NT2/D1 (cell line): Measurements from ENCODE around the gene TMEM163.

ENCODE experiments used
- YY1 ChIP-seq: IDR thresholded peaks from 2 replicates; pipeline ENCODE4 v1.6.1; 2011; ENCODE audit not compliant: insufficient read length, insufficient read depth
- ZNF274 ChIP-seq: IDR thresholded peaks from 2 replicates; pipeline ENCODE4 v1.6.1; 2011; ENCODE audit warnings: mild to moderate bottlenecking, low read depth, low read length

GRCh38 chr2:134593519-134593918 lies 125.3 kb downstream of the TMEM163 start:
- TF ChIP-seq YY1 (no peak), ZNF274 (no peak)
